ENCODE measurements around the gene CDC42EP4.

DNA sequence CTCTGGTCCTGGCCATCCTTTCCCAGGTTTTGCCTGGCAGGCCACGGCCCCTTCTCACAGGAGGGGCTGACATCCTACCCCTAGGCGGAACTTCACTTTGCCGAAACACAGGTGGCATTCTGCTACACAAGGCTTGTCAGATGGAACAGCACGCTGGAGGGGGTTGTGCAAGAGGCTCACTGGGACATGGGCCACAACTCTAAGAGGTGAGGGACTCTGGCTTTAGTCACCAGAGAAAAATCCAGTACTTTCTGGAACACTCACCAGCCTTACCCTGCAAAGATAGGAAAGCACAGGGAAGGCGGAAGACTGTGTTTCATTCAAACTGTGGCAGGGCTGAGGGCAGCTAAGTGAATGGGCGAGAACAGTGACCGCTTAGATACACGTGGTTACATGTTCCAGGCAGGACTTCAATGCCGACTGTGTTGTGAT, 18.3 kb downstream of the CDC42EP4 start:
- TF ChIP-seq EZH2 (IDR thresholded peaks at IDR 0.05; ENCODE audit: low read depth) = no peak
- TF ChIP-seq, protein P1, sequence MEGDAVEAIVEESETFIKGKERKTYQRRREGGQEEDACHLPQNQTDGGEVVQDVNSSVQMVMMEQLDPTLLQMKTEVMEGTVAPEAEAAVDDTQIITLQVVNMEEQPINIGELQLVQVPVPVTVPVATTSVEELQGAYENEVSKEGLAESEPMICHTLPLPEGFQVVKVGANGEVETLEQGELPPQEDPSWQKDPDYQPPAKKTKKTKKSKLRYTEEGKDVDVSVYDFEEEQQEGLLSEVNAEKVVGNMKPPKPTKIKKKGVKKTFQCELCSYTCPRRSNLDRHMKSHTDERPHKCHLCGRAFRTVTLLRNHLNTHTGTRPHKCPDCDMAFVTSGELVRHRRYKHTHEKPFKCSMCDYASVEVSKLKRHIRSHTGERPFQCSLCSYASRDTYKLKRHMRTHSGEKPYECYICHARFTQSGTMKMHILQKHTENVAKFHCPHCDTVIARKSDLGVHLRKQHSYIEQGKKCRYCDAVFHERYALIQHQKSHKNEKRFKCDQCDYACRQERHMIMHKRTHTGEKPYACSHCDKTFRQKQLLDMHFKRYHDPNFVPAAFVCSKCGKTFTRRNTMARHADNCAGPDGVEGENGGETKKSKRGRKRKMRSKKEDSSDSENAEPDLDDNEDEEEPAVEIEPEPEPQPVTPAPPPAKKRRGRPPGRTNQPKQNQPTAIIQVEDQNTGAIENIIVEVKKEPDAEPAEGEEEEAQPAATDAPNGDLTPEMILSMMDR (conservative IDR thresholded peaks at IDR 0.05) = no peak
